ENCODE measurements around the gene MRPS23. TPM values are rescaled to one million over a fixed set of nuclear protein-coding genes. Genes with fewer than 3 reads are reported as not detected.

Gene MRPS23
- total and polyA plus RNA-seq, 2 of the 4 experiments (the other 2 are of a cell fraction): 23.5 to 37.3 TPM

- ATAC-seq (ENCODE audit: low read depth) (no peak), DNase-seq (no peak)
- no peak for TF ChIP-seq RFX5 (IDR thresholded peaks at IDR 0.05; ENCODE audit: low read depth, low read length)
- no peak for TF ChIP-seq MAZ (IDR thresholded peaks at IDR 0.05; ENCODE audit: borderline replicate concordance, low read depth, low read length)
- TF ChIP-seq CEBPB (IDR thresholded peaks at IDR 0.05; ENCODE audit: low read depth, low read length): no peak
- no peak for TF ChIP-seq MAFK (IDR thresholded peaks at IDR 0.05; ENCODE audit: low read depth, low read length)
- no peak for TF ChIP-seq FOS (IDR thresholded peaks at IDR 0.05; ENCODE audit: low read depth, low read length)
- TF ChIP-seq POLR2A (IDR thresholded peaks at IDR 0.05; ENCODE audit: low read depth, low read length): no peak
- no peak for TF ChIP-seq RAD21 (IDR thresholded peaks at IDR 0.05; ENCODE audit: low read length)
- TF ChIP-seq SMC3 (IDR thresholded peaks at IDR 0.05; ENCODE audit: low read depth, low read length): no peak
- TF ChIP-seq MXI1 (IDR thresholded peaks at IDR 0.05; ENCODE audit: borderline replicate concordance, low read depth, low read length): no peak
- no peak for TF ChIP-seq CHD1 (IDR thresholded peaks at IDR 0.05; ENCODE audit: low read depth, low read length)
- TF ChIP-seq USF2 (IDR thresholded peaks at IDR 0.05; ENCODE audit: low read depth, low read length): no peak
- H3K18ac ChIP-seq (ENCODE audit: low read depth, low read length): peak overlapping the region; percentile 54
- no peak overlapping the region for H3K4me2 ChIP-seq (ENCODE audit: low read depth, low read length)
- in situ Hi-C loops (cut with MboI; ENCODE audit: low sequenced_read_pairs): no loop called here
- H3K4me3 ChIP-seq (ENCODE audit: insufficient read depth, low read depth, low read length): no peak overlapping the region
- H3K14ac ChIP-seq (replicated peaks; ENCODE audit: low read depth, low read length): peak overlapping the region; percentile 89
- H4K5ac ChIP-seq (ENCODE audit: low read depth, low read length): peak overlapping the region; percentile 59
- peak overlapping the region; percentile 92 for H3K27ac ChIP-seq (ENCODE audit: insufficient read depth, low read length)
- peak overlapping the region; percentile 12 for H3K9ac ChIP-seq (ENCODE audit: low read depth, low read length)
- BruUV-seq (replicated peaks): no TSS peak
- peak overlapping the region; percentile 92 for H2BK120ac ChIP-seq (ENCODE audit: low read depth, low read length)
- H2BK15ac ChIP-seq (ENCODE audit: low read depth, low read length): peak overlapping the region; percentile 94
- peak overlapping the region; percentile 97 for H2BK20ac ChIP-seq (ENCODE audit: low read depth, low read length)
- peak overlapping the region; percentile 95 for H2BK5ac ChIP-seq (ENCODE audit: low read depth, low read length, poor library complexity, severe bottlenecking)
- intact Hi-C loops (cut with micrococcal nuclease): no loop called here
- no peaks in the 10 kb centered on the region for H3K27me3 ChIP-seq (ENCODE audit: control insufficient read depth, insufficient read depth, low read length)
- WGBS, 2 experiments (ENCODE audit: extremely low coverage in 2 of 2, insufficient read length in 1 of 2): no CpG with 5 or more reads among the region's 12 CpGs
- H3K4me1 ChIP-seq (ENCODE audit: control insufficient read depth, insufficient read depth, low read length): peaks cover 55% of the 10 kb centered on the region
- ChIA-PET POLR2A (ENCODE audit: unreplicated experiment) (interaction anchor here (0.9 to 1.3 kb wide), 2 partner anchors 68 to 75 kb away, joined by 3 read pairs; partner anchors contain the start of gene CUEDC1), CTCF (interaction anchor here (0.7 to 1.3 kb wide), 4 partner anchors 12 to 340 kb away, joined by 3 to 4 read pairs (median 4); no protein-coding TSS in a partner anchor)
- peak overlapping the region; percentile 58 to 86 for H4K8ac ChIP-seq (ENCODE audit: low read depth in 2 of 2, low read length in 2 of 2)
- peak overlapping the region; percentile 62 for H2AFZ ChIP-seq (replicated peaks; ENCODE audit: low read length, poor library complexity)
- dilution Hi-C loops (cut with HindIII; ENCODE audit: low sequenced_read_pairs, unreplicated experiment): no loop called here
- peak overlapping the region; percentile 44 for H3K23ac ChIP-seq (ENCODE audit: low read depth, low read length)
- H3K4ac ChIP-seq (ENCODE audit: low read depth, low read length): peak overlapping the region; percentile 93
- peaks cover 23% of the 10 kb centered on the region for H3K36me3 ChIP-seq (ENCODE audit: control insufficient read depth, insufficient read depth, low read length)
- no peaks in the 10 kb centered on the region for H3K9me3 ChIP-seq (ENCODE audit: control insufficient read depth, insufficient read depth, low read length)
- peak overlapping the region; percentile 71 for H2AK9ac ChIP-seq (replicated peaks; ENCODE audit: low read depth, low read length, poor library complexity)
- H4K91ac ChIP-seq (ENCODE audit: insufficient read depth, low read depth, low read length): peak overlapping the region; percentile 95
- H2AK5ac ChIP-seq (ENCODE audit: low read depth, low read length): peak overlapping the region; percentile 98
- H3K9me1 ChIP-seq (ENCODE audit: insufficient read depth, low read length): peaks cover 40% of the 10 kb centered on the region
- H3K79me1 ChIP-seq (ENCODE audit: low read depth in 1 of 2, low read length in 2 of 2): peaks cover 20 to 69% of the 10 kb centered on the region in 2 experiments
- H3K56ac ChIP-seq (ENCODE audit: extremely low read depth, insufficient read depth, low read length): peak overlapping the region; percentile 54
- H4K20me1 ChIP-seq (ENCODE audit: insufficient read depth, low read length): no peaks in the 10 kb centered on the region; the same call in 1 of the 2 replicates
Observed at GRCh38 chr17:57879437-57880085, 29.7 kb upstream of the MRPS23 start.

Measured in IMR-90 (cell line).